ENCODE data around the gene CERS2. TPM values are rescaled to one million over a fixed set of nuclear protein-coding genes. Genes with fewer than 3 reads are reported as not detected.

The CERS2 gene
- total and polyA plus RNA-seq, 2 of the 4 experiments (the other 2 are of a cell fraction): 118 to 127 TPM

GRCh38 chr1:150957666-150958065, 17.0 kb downstream of the CERS2 start:
- intact Hi-C loops (cut with micrococcal nuclease) (no loop called here), in situ Hi-C loops (cut with MboI; ENCODE audit: low sequenced_read_pairs) (no loop called here), dilution Hi-C loops (cut with HindIII; ENCODE audit: low sequenced_read_pairs, unreplicated experiment) (no loop called here)
- Histone ChIP-seq H2BK5ac (ENCODE audit: low read depth, low read length, poor library complexity, severe bottlenecking) (no peak overlapping the region), H3K4ac (ENCODE audit: low read depth, low read length) (no peak overlapping the region), H4K8ac (ENCODE audit: low read depth in 2 of 2, low read length in 2 of 2) (no peak overlapping the region), H3K18ac (ENCODE audit: low read depth, low read length) (no peak overlapping the region), H3K27ac (ENCODE audit: insufficient read depth, low read length) (no peak overlapping the region), H2AK5ac (ENCODE audit: low read depth, low read length) (no peak overlapping the region), H3K9me3 (ENCODE audit: control insufficient read depth, insufficient read depth, low read length) (no peaks in the 10 kb centered on the region), H3K9ac (ENCODE audit: low read depth, low read length) (no peak overlapping the region), H2BK15ac (ENCODE audit: low read depth, low read length) (no peak overlapping the region), H3K27me3 (ENCODE audit: control insufficient read depth, insufficient read depth, low read length) (no peaks in the 10 kb centered on the region), H3K36me3 (ENCODE audit: control insufficient read depth, insufficient read depth, low read length) (peaks cover 48% of the 10 kb centered on the region), H3K79me1 (ENCODE audit: low read depth in 1 of 2, low read length in 2 of 2) (peaks cover 0 to 10% of the 10 kb centered on the region in 2 experiments; a peak in 3 of 4 replicates), H3K4me3 (ENCODE audit: insufficient read depth, low read depth, low read length) (no peak overlapping the region), H2BK120ac (ENCODE audit: low read depth, low read length) (no peak overlapping the region), H3K9me1 (ENCODE audit: insufficient read depth, low read length) (no peaks in the 10 kb centered on the region), H4K91ac (ENCODE audit: insufficient read depth, low read depth, low read length) (no peak overlapping the region), H2AK9ac (replicated peaks; ENCODE audit: low read depth, low read length, poor library complexity) (no peak overlapping the region), H4K20me1 (ENCODE audit: insufficient read depth, low read length) (no peaks in the 10 kb centered on the region), H3K4me1 (ENCODE audit: control insufficient read depth, insufficient read depth, low read length) (no peaks in the 10 kb centered on the region), H4K5ac (ENCODE audit: low read depth, low read length) (no peak overlapping the region), H2BK20ac (ENCODE audit: low read depth, low read length) (no peak overlapping the region), H3K23ac (ENCODE audit: low read depth, low read length) (no peak overlapping the region), H2AFZ (replicated peaks; ENCODE audit: low read length, poor library complexity) (no peak overlapping the region), H3K14ac (replicated peaks; ENCODE audit: low read depth, low read length) (no peak overlapping the region), H3K56ac (ENCODE audit: extremely low read depth, insufficient read depth, low read length) (no peak overlapping the region), H3K4me2 (ENCODE audit: low read depth, low read length) (no peak overlapping the region)
- ChIA-PET POLR2A (ENCODE audit: unreplicated experiment) (no interaction called here), CTCF (interaction anchor here (0.6 to 0.9 kb wide), 4 partner anchors 22 to 142 kb away, joined by 3 to 5 read pairs (median 4); no protein-coding TSS in a partner anchor)
- no TSS peak for BruUV-seq (replicated peaks)
- TF ChIP-seq MAZ (IDR thresholded peaks at IDR 0.05; ENCODE audit: borderline replicate concordance, low read depth, low read length) (no peak), FOS (IDR thresholded peaks at IDR 0.05; ENCODE audit: low read depth, low read length) (no peak), NFE2L2 (IDR thresholded peaks at IDR 0.05; ENCODE audit: low read depth, low read length) (no peak), SMC3 (IDR thresholded peaks at IDR 0.05; ENCODE audit: low read depth, low read length) (no peak), MXI1 (IDR thresholded peaks at IDR 0.05; ENCODE audit: borderline replicate concordance, low read depth, low read length) (no peak), POLR2A (IDR thresholded peaks at IDR 0.05; ENCODE audit: low read depth, low read length) (no peak), MAFK (IDR thresholded peaks at IDR 0.05; ENCODE audit: low read depth, low read length) (no peak), USF2 (IDR thresholded peaks at IDR 0.05; ENCODE audit: low read depth, low read length) (no peak), CTCF (conservative IDR thresholded peaks at IDR 0.05; ENCODE audit: low read depth, low read length) (no peak), CHD1 (IDR thresholded peaks at IDR 0.05; ENCODE audit: low read depth, low read length) (no peak), BHLHE40 (IDR thresholded peaks at IDR 0.05; ENCODE audit: low read depth, low read length) (no peak), RAD21 (IDR thresholded peaks at IDR 0.05; ENCODE audit: low read length) (no peak)
- DNase-seq: no peak
- no peak for ATAC-seq (ENCODE audit: low read depth)
- WGBS, 2 experiments (ENCODE audit: extremely low coverage in 2 of 2, insufficient read length in 1 of 2): no CpG with 5 or more reads among the region's 11 CpGs
